DMS153 treated with DMSO at 0.1 percent for 48 hours (cell line): ENCODE measurements around the gene IGF1R.

Source experiments
- DNase-seq: peaks from one replicate; lab custom pipeline; 2025; ENCODE audit not compliant: unreplicated experiment; lab: John Stamatoyannopoulos, UW

The IGF1R gene

GRCh38 chr15:98854496-98854895 lies 206.2 kb downstream of the IGF1R start:
- no peak for DNase-seq

GRCh38 chr15:98855067-98855814 lies 206.9 kb downstream of the IGF1R start:
- DNase-seq = no peak

GRCh38 chr15:98855815-98856531 lies 207.6 kb downstream of the IGF1R start:
- no peak for DNase-seq

- no peak for DNase-seq
Observed at GRCh38 chr15:98856532-98856907, 208.2 kb downstream of the IGF1R start.

GRCh38 chr15:98858610-98859023 lies 210.3 kb downstream of the IGF1R start:
- DNase-seq = no peak

GRCh38 chr15:98859149-98859548 lies 210.8 kb downstream of the IGF1R start:
- DNase-seq = no peak

GRCh38 chr15:98860281-98861041 lies 212.1 kb downstream of the IGF1R start:
- DNase-seq = no peak

- DNase-seq = no peak
Observed at GRCh38 chr15:98861188-98861587, 212.8 kb downstream of the IGF1R start.

- no peak for DNase-seq
Observed at GRCh38 chr15:98863983-98864382, 215.6 kb downstream of the IGF1R start.

GRCh38 chr15:98865397-98866339 lies 217.3 kb downstream of the IGF1R start:
- peak; percentile 47 for DNase-seq

- DNase-seq = no peak
Observed at GRCh38 chr15:98866511-98866910, 218.2 kb downstream of the IGF1R start.

GRCh38 chr15:98868564-98868963 lies 220.2 kb downstream of the IGF1R start:
- no peak for DNase-seq

GRCh38 chr15:98870788-98871187 lies 222.4 kb downstream of the IGF1R start:
- DNase-seq = no peak

- no peak for DNase-seq
Observed at GRCh38 chr15:98872774-98873173, 224.4 kb downstream of the IGF1R start.

GRCh38 chr15:98873441-98874218 lies 225.3 kb downstream of the IGF1R start:
- DNase-seq = no peak

GRCh38 chr15:98874370-98874769 lies 226.0 kb downstream of the IGF1R start:
- DNase-seq = no peak

- DNase-seq = no peak
Observed at GRCh38 chr15:98874773-98875172, 226.4 kb downstream of the IGF1R start.

GRCh38 chr15:98875309-98875708 lies 227.0 kb downstream of the IGF1R start:
- no peak for DNase-seq

GRCh38 chr15:98876451-98877369 lies 228.4 kb downstream of the IGF1R start:
- no peak for DNase-seq
